ENCODE measurements around the gene TMEM240.
"Not testable (repeated sequence)": the region's sequence is repeated elsewhere in the genome, so short reads cannot be mapped to it uniquely, and the experiment has no call there.

Gene TMEM240

DNA sequence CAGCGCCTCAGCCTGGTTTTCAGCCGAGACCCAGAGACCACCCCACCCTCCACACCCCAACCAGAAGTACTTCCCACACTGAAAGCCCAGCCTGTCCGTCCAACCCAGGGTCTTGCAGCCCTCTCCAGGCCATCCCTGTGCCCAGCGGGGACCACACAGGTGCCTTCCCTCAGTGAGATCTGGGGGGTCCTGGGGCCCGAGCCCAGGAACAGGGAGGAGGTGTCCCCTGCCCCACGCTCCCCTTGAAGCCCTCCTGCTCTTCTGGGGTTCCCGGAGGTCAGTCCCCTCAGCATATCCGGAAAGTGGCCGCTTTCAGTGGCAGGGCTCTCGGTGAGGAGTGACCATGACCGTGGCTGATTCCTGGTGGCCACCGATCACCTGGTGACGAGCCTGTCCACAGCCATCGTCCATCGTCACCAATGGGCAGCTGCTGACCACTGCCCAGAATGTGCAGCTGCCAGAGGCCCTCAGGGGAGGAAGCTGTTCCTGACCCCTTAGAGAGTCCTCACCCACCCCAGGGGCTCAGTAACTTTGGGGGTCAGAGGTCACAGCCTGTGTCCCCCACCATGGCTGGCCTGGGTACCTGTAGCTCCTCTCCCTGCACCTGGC lies 3.4 kb downstream of the TMEM240 start:
- peak overlapping the region; percentile 5 for H3K9ac ChIP-seq (ENCODE audit: low read depth, low read length)
- H3K36me3 ChIP-seq (ENCODE audit: control insufficient read depth, insufficient read depth, low read length), result peaks cover 18% of the 10 kb centered on the region
- H3K4me1 ChIP-seq (ENCODE audit: control insufficient read depth, insufficient read depth, low read length), result no peaks in the 10 kb centered on the region
- no peaks in the 10 kb centered on the region for H3K27me3 ChIP-seq (ENCODE audit: control insufficient read depth, insufficient read depth, low read length)
- no peaks in the 10 kb centered on the region for H3K9me3 ChIP-seq (ENCODE audit: control insufficient read depth, insufficient read depth, low read length)
- no peak overlapping the region for H3K4me3 ChIP-seq (ENCODE audit: low read depth, low read length)

DNA sequence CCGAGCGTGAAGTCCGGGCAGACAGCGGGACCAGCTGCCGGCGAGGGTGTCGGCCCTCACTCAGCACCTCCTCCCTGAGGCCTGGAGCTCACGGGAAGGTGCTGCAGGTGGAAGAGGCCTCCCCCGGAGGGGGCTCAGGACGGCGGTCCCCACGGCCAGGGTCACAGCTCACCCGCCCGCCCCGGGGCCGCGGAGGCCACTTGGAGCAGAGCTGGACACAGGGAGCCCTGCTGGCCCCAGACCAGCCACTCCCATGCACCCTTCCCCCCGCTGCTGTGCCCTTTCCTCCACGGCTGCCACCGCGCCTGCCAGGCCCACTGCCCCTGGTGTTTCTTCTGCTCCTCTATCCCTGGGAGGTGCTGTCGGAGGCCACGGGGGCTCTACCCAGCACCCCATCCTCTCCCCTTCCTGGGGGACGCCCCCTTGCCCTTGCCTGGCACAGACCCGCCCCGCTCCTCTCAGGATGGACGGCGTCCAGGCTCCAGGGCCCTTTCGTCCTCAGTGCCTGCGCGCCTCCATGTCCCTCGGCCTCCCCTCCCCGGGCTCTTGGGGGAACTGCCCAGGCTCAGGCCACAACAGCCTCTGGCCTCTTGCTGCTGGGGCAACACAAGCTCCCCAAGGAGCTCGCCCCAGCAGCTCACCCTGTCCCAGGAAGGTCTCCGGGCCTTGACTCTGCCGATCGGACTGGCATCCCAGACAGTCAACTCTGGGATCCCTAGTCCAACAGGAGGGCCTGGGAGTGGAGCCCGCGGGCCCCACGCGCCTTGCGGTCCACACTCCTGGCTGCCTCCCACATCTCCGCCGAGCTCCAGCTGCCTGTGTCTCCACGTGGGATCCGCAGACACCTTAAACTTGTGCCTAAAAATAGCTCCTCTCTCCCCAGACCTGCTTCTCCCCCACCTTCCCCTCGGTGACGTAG lies 4.1 kb downstream of the TMEM240 start:
- Histone ChIP-seq H3K27me3 (ENCODE audit: control insufficient read depth, insufficient read depth, low read length) (no peaks in the 10 kb centered on the region), H3K9ac (ENCODE audit: low read depth, low read length) (peak overlapping the region; percentile 5), H3K36me3 (ENCODE audit: control insufficient read depth, insufficient read depth, low read length) (peaks cover 11% of the 10 kb centered on the region), H3K4me1 (ENCODE audit: control insufficient read depth, insufficient read depth, low read length) (no peaks in the 10 kb centered on the region), H3K4me3 (ENCODE audit: low read depth, low read length) (no peak overlapping the region), H3K9me3 (ENCODE audit: control insufficient read depth, insufficient read depth, low read length) (no peaks in the 10 kb centered on the region)

DNA sequence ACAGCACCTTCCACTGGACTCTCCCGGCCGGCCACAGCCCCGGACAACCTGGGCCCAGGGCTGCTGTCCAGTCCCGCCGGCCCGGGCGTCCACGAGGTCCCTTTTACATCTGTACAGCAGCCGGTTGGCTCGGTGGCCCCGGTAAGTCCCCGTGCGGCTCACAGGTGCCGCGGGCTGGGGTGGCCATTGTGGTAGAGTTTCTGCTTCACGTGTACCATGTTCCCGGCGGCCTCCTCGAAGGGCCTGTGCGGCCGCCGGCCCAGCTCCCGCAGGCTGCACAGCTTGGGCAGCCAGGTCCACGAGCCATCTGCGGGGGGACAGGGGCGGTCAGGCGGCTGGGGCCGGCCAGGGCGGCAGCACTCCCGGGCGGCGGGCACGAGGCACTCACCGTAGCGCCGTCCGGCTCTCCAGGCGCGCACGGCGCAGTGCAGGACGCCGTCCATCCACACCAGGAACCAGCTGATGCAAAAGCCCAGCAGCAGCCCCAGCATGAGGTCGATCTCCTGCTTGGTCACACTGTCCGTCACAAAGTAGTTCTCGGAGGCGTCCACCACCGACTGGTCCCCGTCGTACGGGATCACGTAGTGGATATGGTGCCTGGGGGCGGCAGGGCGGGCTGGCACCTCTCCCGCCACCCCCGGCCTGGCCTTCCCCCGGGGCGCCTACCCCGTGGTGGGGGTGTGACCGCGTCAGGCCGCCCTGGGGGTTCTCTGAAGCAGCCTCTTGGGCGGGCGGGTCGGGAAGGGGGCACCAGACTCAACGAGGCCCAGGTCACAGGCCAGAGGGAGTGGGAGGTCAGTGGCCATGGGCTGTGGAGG lies 5.0 kb downstream of the TMEM240 start:
- Histone ChIP-seq H3K4me3 (ENCODE audit: low read depth, low read length) (no peak overlapping the region), H3K27me3 (ENCODE audit: control insufficient read depth, insufficient read depth, low read length) (no peaks in the 10 kb centered on the region), H3K4me1 (ENCODE audit: control insufficient read depth, insufficient read depth, low read length) (no peaks in the 10 kb centered on the region), H3K36me3 (ENCODE audit: control insufficient read depth, insufficient read depth, low read length) (peaks cover 9% of the 10 kb centered on the region), H3K9ac (ENCODE audit: low read depth, low read length) (no peak overlapping the region), H3K9me3 (ENCODE audit: control insufficient read depth, insufficient read depth, low read length) (no peaks in the 10 kb centered on the region)

DNA sequence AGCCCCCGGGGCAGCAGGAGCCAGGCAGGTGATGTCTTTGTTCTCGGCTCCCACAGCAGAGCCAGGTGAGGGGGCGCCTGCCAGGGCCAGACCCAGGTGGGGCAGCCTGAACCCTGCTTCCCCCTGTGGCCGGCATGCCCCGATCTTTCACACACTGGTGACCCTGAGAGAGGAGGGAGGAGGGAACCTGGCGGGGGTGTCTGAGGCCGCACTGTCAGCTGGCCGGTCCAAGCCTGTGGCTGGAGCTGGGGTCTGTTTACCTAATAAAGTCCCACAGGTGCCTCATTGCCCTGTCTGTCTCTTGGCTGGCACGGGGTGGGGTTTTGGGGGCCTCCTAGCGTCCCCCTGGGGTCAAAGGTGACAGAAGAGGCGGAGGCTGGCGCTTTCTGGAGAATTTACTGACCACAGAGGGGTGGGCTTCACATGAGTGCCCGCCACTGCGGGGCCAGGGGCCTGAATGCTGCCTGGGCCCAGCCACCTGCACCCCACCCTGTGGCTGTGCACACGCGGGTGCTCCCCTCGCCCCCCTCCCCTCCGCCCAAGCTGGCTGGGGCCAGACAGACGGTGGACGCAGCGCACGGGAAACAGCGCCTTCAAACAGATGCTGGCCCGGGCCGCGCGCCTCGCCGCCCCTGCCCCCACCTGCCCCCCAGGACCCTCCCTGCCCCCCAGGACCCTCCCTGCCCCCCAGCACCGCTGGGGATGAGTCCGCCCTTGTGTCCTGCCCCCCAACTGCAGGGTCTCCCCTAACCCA lies 5.8 kb downstream of the TMEM240 start:
- no peak overlapping the region for H3K4me3 ChIP-seq (ENCODE audit: low read depth, low read length)
- H3K9me3 ChIP-seq (ENCODE audit: control insufficient read depth, insufficient read depth, low read length), result no peaks in the 10 kb centered on the region
- no peak overlapping the region for H3K9ac ChIP-seq (ENCODE audit: low read depth, low read length)
- H3K36me3 ChIP-seq (ENCODE audit: control insufficient read depth, insufficient read depth, low read length), result peaks cover 13% of the 10 kb centered on the region
- H3K27me3 ChIP-seq (ENCODE audit: control insufficient read depth, insufficient read depth, low read length), result no peaks in the 10 kb centered on the region
- no peaks in the 10 kb centered on the region for H3K4me1 ChIP-seq (ENCODE audit: control insufficient read depth, insufficient read depth, low read length)

DNA sequence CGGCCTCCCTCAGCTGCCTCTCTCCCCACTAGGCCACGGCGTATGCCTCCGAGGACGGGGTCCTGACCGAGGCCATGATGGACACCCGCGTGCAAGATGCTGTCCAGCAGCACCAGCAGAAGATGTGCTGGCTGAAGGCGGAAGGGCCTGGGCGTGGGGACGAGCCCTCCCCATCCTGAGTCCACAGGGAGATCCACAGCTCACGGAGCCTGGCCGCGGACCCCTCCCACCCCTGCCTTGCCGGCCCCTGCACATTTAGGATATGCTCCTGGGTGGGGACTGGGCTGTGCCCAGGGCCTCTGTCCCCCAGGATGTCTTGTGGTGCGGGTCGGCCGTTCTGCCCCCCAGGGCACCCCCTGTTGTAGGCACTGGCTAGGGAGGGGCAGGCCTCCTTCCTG lies 6.5 kb downstream of the TMEM240 start:
- not testable (repeated sequence) for H3K27me3 ChIP-seq (ENCODE audit: control insufficient read depth, insufficient read depth, low read length); H3K4me1 ChIP-seq (ENCODE audit: control insufficient read depth, insufficient read depth, low read length); H3K9me3 ChIP-seq (ENCODE audit: control insufficient read depth, insufficient read depth, low read length); H3K4me3 ChIP-seq (ENCODE audit: low read depth, low read length); H3K9ac ChIP-seq (ENCODE audit: low read depth, low read length)
- H3K36me3 ChIP-seq (ENCODE audit: control insufficient read depth, insufficient read depth, low read length), result peaks cover 19% of the 10 kb centered on the region

DNA sequence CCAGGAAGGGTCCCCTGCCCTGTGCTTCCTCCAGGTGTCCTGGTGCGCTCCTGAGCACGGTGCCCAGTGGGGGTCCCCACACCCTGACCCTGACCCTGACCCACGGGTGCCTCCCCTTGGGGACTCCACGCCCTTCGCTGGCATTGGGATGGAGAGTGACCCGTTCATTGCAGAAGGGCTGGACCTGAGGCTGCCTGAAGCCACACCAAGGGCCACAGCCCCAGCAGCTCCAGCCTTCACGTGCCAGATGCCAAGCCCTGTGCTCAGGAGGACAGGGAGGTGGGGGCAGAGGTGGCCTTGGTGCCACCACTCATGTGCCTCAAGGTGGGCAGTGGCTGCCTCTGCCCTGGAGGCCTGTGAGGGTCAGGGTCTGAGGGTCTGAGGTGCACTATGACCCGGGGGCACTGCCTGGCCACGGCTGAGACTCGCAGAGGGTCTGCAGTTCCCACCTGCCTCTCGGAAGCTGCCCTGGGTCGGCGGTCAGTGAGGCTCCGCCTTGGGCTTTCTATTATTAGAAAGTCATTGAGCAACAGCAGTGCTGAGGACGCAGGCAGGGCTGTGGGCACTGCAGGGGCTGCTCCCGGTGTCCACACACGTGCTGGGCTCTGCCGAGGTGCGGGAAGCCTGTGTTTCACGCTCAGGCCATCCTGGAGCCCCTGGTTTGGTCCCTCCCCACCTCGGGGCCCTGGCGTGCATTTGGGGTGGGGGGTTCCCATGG lies 7.1 kb downstream of the TMEM240 start:
- H3K4me3 ChIP-seq (ENCODE audit: low read depth, low read length); H3K4me1 ChIP-seq (ENCODE audit: control insufficient read depth, insufficient read depth, low read length); H3K9me3 ChIP-seq (ENCODE audit: control insufficient read depth, insufficient read depth, low read length); H3K27me3 ChIP-seq (ENCODE audit: control insufficient read depth, insufficient read depth, low read length); H3K9ac ChIP-seq (ENCODE audit: low read depth, low read length): not testable (repeated sequence)
- peaks cover 15% of the 10 kb centered on the region for H3K36me3 ChIP-seq (ENCODE audit: control insufficient read depth, insufficient read depth, low read length)

DNA sequence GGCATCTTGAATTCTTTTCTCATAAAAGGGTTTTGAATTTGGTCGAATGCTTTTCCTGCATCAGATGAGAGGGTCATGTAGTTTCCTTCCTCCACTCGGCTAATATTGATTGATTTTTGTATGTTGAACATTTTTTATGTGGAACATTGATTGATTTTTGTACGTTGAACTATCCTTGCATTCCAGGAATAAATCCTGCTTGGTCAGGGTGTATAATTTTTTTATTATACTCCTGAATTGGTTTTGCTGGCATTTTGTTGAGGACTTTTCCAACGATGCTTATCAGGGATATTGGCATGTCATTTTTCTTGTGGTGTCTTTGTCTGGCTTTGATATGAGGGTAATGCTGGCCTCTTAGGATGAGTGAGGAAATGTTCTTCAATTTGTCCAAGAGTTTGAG lies 8.5 kb downstream of the TMEM240 start:
- Histone ChIP-seq H3K4me1 (ENCODE audit: control insufficient read depth, insufficient read depth, low read length) (no peaks in the 10 kb centered on the region), H3K9ac (ENCODE audit: low read depth, low read length) (no peak overlapping the region), H3K4me3 (ENCODE audit: low read depth, low read length) (no peak overlapping the region), H3K36me3 (ENCODE audit: control insufficient read depth, insufficient read depth, low read length) (peaks cover 22% of the 10 kb centered on the region), H3K27me3 (ENCODE audit: control insufficient read depth, insufficient read depth, low read length) (no peaks in the 10 kb centered on the region), H3K9me3 (ENCODE audit: control insufficient read depth, insufficient read depth, low read length) (no peaks in the 10 kb centered on the region)

DNA sequence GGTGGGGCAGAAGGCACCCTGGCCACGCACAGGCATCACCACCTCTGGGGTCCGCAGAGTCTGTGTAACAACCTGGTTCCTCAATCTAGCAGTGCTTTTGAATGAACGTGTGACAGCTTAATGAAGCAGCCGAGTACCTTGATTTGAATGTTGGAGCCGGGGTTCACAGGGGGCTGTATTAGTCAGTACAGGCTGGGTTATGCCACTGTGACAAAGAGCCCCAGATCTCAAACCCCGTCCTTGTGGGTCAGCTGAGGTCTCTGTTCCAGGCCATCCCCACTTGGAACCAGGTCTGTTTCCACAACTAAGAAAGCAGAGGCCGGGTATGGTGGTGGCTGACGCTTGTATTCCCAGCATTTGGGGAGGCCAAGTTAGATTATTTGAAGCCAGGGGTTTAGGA lies 10.5 kb downstream of the TMEM240 start:
- H3K4me1 ChIP-seq (ENCODE audit: control insufficient read depth, insufficient read depth, low read length), result no peaks in the 10 kb centered on the region
- no peak overlapping the region for H3K9ac ChIP-seq (ENCODE audit: low read depth, low read length)
- H3K27me3 ChIP-seq (ENCODE audit: control insufficient read depth, insufficient read depth, low read length), result no peaks in the 10 kb centered on the region
- H3K36me3 ChIP-seq (ENCODE audit: control insufficient read depth, insufficient read depth, low read length), result peaks cover 26% of the 10 kb centered on the region
- no peaks in the 10 kb centered on the region for H3K9me3 ChIP-seq (ENCODE audit: control insufficient read depth, insufficient read depth, low read length)
- H3K4me3 ChIP-seq (ENCODE audit: low read depth, low read length), result no peak overlapping the region

DNA sequence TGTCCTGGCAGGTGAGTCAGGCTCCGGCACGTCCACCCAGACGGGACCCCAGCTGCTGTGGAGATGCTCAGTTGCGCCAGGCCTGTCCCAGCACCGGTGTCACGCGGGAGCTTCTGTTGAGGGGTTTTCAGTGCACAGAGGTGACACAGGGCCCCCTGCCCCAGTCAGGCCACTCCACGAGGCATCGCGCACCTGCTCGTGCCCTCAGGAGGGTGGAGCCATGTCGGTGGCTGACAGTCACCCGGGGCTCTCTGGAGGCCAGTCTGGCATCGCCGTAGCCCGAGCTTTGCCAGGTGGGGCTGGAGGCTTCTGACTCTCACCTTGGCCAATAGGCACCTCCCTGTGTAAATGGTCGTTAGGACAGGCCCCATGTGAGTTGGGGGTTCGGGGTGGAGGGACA lies 11.1 kb downstream of the TMEM240 start:
- Histone ChIP-seq H3K9ac (ENCODE audit: low read depth, low read length) (no peak overlapping the region), H3K36me3 (ENCODE audit: control insufficient read depth, insufficient read depth, low read length) (peaks cover 26% of the 10 kb centered on the region), H3K27me3 (ENCODE audit: control insufficient read depth, insufficient read depth, low read length) (no peaks in the 10 kb centered on the region), H3K4me1 (ENCODE audit: control insufficient read depth, insufficient read depth, low read length) (no peaks in the 10 kb centered on the region), H3K9me3 (ENCODE audit: control insufficient read depth, insufficient read depth, low read length) (no peaks in the 10 kb centered on the region), H3K4me3 (ENCODE audit: low read depth, low read length) (no peak overlapping the region)

DNA sequence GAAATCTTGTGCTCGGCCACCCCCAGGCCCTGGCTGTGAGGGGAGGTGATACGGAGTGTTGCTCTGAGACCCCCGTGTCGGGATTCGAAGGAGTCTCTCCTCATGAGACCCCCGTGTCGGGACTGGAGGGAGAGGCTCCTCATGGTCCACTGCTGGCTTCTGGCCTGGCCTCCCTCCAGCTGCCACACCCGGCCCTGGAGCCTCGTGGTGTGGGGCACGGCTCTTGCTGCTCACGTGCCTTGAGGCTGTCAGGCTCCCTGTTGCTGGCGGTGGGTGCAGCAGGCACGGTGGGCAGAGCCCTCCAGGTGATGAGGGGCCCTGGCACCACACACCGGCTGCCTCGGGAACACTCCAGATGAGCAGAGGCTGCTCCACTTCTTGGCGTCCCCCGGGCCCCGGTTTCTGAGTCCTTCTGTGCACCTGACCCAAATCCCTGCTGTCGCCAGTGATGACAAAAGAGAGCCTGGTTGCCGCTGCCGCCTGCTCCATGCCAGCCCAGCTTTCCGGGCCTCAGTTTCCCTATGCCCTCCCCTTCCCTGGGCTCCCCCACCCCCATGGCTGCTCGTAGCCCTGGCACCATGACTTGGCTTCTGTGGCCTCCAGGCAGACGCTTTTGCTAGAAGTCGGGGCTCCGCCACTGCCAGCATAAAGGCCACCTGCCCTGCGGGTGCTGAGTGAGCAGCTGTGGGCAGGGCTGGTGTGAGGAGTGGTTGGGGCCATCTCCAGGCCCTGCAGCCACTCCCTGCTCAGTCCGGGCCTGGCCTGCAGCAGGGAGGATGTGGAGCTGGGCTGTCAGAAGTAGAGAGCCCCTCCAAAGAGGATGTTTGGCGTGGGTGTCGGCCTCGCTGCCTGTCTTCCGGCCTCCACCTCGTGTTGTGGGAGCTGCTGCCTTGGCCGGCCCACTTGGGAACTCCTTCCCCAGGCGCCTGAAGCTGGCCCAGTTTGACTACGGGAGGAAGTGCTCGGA lies 11.8 kb downstream of the TMEM240 start:
- Histone ChIP-seq H3K27me3 (ENCODE audit: control insufficient read depth, insufficient read depth, low read length) (no peaks in the 10 kb centered on the region), H3K4me3 (ENCODE audit: low read depth, low read length) (no peak overlapping the region), H3K36me3 (ENCODE audit: control insufficient read depth, insufficient read depth, low read length) (peaks cover 29% of the 10 kb centered on the region), H3K4me1 (ENCODE audit: control insufficient read depth, insufficient read depth, low read length) (no peaks in the 10 kb centered on the region), H3K9ac (ENCODE audit: low read depth, low read length) (no peak overlapping the region), H3K9me3 (ENCODE audit: control insufficient read depth, insufficient read depth, low read length) (no peaks in the 10 kb centered on the region)

Data from iPS-15b (cell line).